MM.1S (cell line): ENCODE results near the gene AMOTL2.
A peak's percentile ranks its signal among the peaks of the same experiment; 100 is the strongest.

Experiments
- DNase-seq: peaks from one replicate; pipeline ENCODE4 v3.0.0-alpha.2; 2015
- H2AFZ ChIP-seq: fragments of 300-600 bp; sonication (generic); 2 replicates; pipeline ENCODE4 v1.6.0; 2016; ENCODE audit warnings: antibody characterized with exemption, low read length
- H3F3A ChIP-seq: fragments of 300-600 bp; sonication (generic); 2 replicates; pipeline ENCODE4 v1.6.1; 2016; ENCODE audit warnings: mild to moderate bottlenecking, antibody characterized with exemption, low read length, moderate library complexity, mixed read lengths; ENCODE audit not compliant: insufficient read depth
- H3K27ac ChIP-seq: fragments of 300-600 bp; sonication (generic); 2 replicates; pipeline ENCODE4 v1.5.1; 2016; ENCODE audit warnings: mild to moderate bottlenecking, low read length
- H3K27me3 ChIP-seq: fragments of 300-600 bp; sonication (generic); replicated peaks from 2 replicates; pipeline ENCODE4 v1.6.0; 2016; ENCODE audit warnings: low read length; ENCODE audit not compliant: insufficient read depth
- H3K36me3 ChIP-seq: fragments of 300-600 bp; sonication (generic); replicated peaks from 2 replicates; pipeline ENCODE4 v1.6.1; 2016; ENCODE audit warnings: mild to moderate bottlenecking, low read length, mixed read lengths; ENCODE audit not compliant: insufficient read depth
- H3K4me1 ChIP-seq: fragments of 300-600 bp; sonication (generic); 2 replicates; pipeline ENCODE4 v1.6.1; 2016; ENCODE audit warnings: low read length, mixed read lengths
- H3K4me2 ChIP-seq: fragments of 300-600 bp; sonication (generic); 2 replicates; pipeline ENCODE4 v1.6.0; 2016; ENCODE audit warnings: low read depth, low read length
- H3K4me3 ChIP-seq: fragments of 300-600 bp; sonication (generic); 2 replicates; pipeline ENCODE4 v1.5.1; 2016; ENCODE audit warnings: low read length, mixed read lengths
- H3K79me2 ChIP-seq: fragments of 300-600 bp; sonication (generic); 2 replicates; pipeline ENCODE4 v1.6.1; 2016; ENCODE audit warnings: mixed run types, low read length, mixed read lengths
- H3K9ac ChIP-seq: fragments of 300-600 bp; sonication (generic); 2 replicates; pipeline ENCODE4 v1.6.1; 2016; ENCODE audit warnings: low read length, mixed read lengths
- H3K9me2 ChIP-seq: fragments of 300-600 bp; sonication (generic); replicated peaks from 2 replicates; pipeline ENCODE4 v1.6.1; 2016; ENCODE audit warnings: mild to moderate bottlenecking, low read length, mixed read lengths; ENCODE audit not compliant: insufficient read depth
- H3K9me3 ChIP-seq: fragments of 300-600 bp; sonication (generic); replicated peaks from 2 replicates; pipeline ENCODE4 v1.6.1; 2016; ENCODE audit warnings: mild to moderate bottlenecking, low read length, mixed read lengths; ENCODE audit not compliant: insufficient read depth
- H4K20me1 ChIP-seq: fragments of 300-600 bp; sonication (generic); 2 replicates; pipeline ENCODE4 v1.6.1; 2016; ENCODE audit warnings: mild to moderate bottlenecking, low read length, moderate library complexity, mixed read lengths; ENCODE audit not compliant: insufficient read depth
- EZH2 ChIP-seq: fragments of 300-600 bp; sonication (generic); optimal IDR thresholded peaks from 2 replicates; pipeline ENCODE3; 2017; ENCODE audit warnings: low read depth, mild to moderate bottlenecking, antibody characterized with exemption, low read length, mixed read lengths
- EZH2phosphoT487 ChIP-seq: fragments of 300-600 bp; sonication (generic); IDR thresholded peaks from 2 replicates; pipeline ENCODE4 v1.6.1; 2018; ENCODE audit warnings: antibody characterized with exemption, low read length
- TF ChIP-seq, protein P1 (sequence below): fragments of 300-600 bp; sonication (generic); IDR thresholded peaks from 2 replicates; pipeline ENCODE4 v1.5.1; 2016; ENCODE audit warnings: antibody characterized with exemption, low read length, mixed read lengths

AMOTL2 gene

DNA sequence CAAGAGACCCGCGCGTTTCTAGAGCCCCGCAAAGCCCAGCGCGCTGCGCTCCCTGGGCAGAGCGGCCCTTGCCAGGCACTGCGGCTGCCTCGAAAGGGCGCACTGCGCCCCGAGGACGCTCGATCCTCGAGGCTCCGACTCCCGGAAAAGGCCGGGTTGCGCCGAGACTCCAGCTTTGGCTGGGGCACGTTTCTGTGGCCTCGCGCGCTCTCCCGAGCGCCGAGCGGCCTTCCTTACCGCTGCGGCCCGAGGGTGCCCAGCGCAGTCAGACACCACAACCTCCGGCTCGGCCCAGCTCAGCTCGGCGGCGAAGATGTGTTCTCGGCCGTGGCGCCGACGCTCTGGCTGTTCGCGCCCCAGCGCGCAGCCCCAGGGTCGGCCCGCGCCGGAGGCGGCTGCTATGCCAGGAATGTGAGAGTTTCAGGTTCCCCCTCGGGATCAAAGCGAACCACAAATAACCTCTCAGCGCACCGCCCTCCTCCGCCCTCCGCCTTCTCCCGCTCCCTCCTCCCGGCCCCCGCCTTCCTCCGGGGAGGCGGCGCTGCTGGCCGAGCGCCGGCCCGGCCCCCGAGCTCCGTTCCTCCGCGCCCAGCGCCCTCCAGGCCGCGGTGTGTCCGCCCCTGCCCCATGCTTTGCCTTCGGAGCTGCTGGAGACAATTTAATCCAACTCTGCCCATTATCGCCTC is at the start of gene AMOTL2:
Gene AMOTL2, minus strand, starts transcription at position 343 of the 686 bp plus-strand sequence. CDS start 3,014 bp downstream, outside the sequence.
- H3K9me3 ChIP-seq: no peaks in the 10 kb centered on the region
- peaks cover 37% of the 10 kb centered on the region for H3K27me3 ChIP-seq
- no peaks in the 10 kb centered on the region for H3F3A ChIP-seq
- no peaks in the 10 kb centered on the region for H3K4me1 ChIP-seq
- no peaks in the 10 kb centered on the region for H4K20me1 ChIP-seq
- no peak for TF ChIP-seq EZH2
- no peak for TF ChIP-seq EZH2phosphoT487
- TF ChIP-seq, protein P1, sequence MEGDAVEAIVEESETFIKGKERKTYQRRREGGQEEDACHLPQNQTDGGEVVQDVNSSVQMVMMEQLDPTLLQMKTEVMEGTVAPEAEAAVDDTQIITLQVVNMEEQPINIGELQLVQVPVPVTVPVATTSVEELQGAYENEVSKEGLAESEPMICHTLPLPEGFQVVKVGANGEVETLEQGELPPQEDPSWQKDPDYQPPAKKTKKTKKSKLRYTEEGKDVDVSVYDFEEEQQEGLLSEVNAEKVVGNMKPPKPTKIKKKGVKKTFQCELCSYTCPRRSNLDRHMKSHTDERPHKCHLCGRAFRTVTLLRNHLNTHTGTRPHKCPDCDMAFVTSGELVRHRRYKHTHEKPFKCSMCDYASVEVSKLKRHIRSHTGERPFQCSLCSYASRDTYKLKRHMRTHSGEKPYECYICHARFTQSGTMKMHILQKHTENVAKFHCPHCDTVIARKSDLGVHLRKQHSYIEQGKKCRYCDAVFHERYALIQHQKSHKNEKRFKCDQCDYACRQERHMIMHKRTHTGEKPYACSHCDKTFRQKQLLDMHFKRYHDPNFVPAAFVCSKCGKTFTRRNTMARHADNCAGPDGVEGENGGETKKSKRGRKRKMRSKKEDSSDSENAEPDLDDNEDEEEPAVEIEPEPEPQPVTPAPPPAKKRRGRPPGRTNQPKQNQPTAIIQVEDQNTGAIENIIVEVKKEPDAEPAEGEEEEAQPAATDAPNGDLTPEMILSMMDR: no peak
- H3K36me3 ChIP-seq: no peaks in the 10 kb centered on the region
- peak within 1 kb of the TSS; percentile 50 for H2AFZ ChIP-seq
- H3K4me3 ChIP-seq: peak within 1 kb of the TSS; percentile 60
- no peak within 1 kb of the TSS; the same call in 1 of the 2 replicates for H3K9ac ChIP-seq
- peak within 1 kb of the TSS; percentile 95 for H3K4me2 ChIP-seq
- no peaks in the 10 kb centered on the region for H3K9me2 ChIP-seq
- DNase-seq: peak; percentile 68
- H3K27ac ChIP-seq: no peak within 1 kb of the TSS
- H3K79me2 ChIP-seq: no peaks in the 10 kb centered on the region

DNA sequence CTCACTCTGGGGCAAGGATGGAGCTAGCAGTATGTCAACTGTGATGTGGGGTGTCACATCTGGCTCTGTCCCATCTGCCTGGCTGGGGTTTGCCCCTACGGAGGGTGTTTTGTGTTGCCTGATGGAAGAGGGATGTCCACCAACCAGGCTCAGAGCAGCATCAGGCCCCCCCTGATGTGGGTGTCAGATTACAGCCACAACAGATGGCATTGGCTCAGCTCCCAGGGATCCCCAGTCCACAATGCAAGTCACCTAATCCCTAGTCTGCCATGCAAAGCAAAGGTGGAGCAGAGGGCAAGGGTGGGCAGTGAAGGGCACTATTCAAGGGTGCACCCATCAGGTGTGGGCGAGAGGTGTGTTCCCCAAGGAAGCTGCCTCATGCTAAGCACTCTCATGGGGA is 48.9 kb upstream of the AMOTL2 start:
- H3K9me3 ChIP-seq: no peaks in the 10 kb centered on the region
- no peaks in the 10 kb centered on the region for H3K36me3 ChIP-seq
- H3K4me1 ChIP-seq: no peaks in the 10 kb centered on the region
- H2AFZ ChIP-seq: no peak overlapping the region
- no peak for TF ChIP-seq EZH2phosphoT487
- TF ChIP-seq, protein P1: no peak
- TF ChIP-seq EZH2: no peak
- DNase-seq: no peak
- H3K9me2 ChIP-seq: no peaks in the 10 kb centered on the region
- H3K9ac ChIP-seq: no peak overlapping the region
- H3K27ac ChIP-seq: no peak overlapping the region
- no peaks in the 10 kb centered on the region for H3K79me2 ChIP-seq
- no peaks in the 10 kb centered on the region for H3K27me3 ChIP-seq
- no peaks in the 10 kb centered on the region for H4K20me1 ChIP-seq
- H3K4me2 ChIP-seq: no peak overlapping the region
- H3K4me3 ChIP-seq: no peak overlapping the region
- no peaks in the 10 kb centered on the region for H3F3A ChIP-seq

DNA sequence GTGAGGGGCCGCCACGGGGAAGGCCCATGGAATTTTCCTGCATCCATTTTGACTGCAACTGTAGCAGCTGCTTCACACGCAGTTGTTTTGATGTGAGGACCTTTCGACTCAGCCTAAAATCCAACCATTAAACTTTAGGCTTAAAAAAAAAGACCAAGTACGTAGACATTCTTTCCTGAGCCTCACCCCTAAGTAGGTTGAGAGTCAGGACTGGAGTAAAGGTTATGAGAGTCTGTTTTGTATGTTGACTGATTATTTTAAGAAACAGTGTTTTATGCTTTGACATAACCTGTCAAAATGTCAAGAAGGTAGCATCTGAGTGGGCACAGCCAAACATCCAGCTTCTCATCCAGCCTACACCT is 45.7 kb upstream of the AMOTL2 start:
- Histone ChIP-seq H3K27ac (no peak overlapping the region), H3K79me2 (no peaks in the 10 kb centered on the region), H4K20me1 (no peaks in the 10 kb centered on the region), H3K9me2 (no peaks in the 10 kb centered on the region), H3K4me1 (no peaks in the 10 kb centered on the region), H3K9me3 (no peaks in the 10 kb centered on the region), H3K9ac (no peak overlapping the region), H3K4me2 (no peak overlapping the region), H3K4me3 (no peak overlapping the region), H3F3A (no peaks in the 10 kb centered on the region), H2AFZ (no peak overlapping the region), H3K27me3 (no peaks in the 10 kb centered on the region), H3K36me3 (no peaks in the 10 kb centered on the region)
- DNase-seq: no peak
- no peak for TF ChIP-seq EZH2
- TF ChIP-seq, protein P1: no peak
- TF ChIP-seq EZH2phosphoT487: no peak
